ENCODE measurements around the gene MAN2A2.

Gene MAN2A2

GRCh38 chr15:90871716-90872485, 31.2 kb upstream of the MAN2A2 start:
- H3K27me3 ChIP-seq (ENCODE audit: insufficient read depth, low read length) = no peaks in the 10 kb centered on the region
- H2AFZ ChIP-seq (ENCODE audit: insufficient read depth, low read length, poor library complexity) = peak overlapping the region; percentile 30
- H4K91ac ChIP-seq (ENCODE audit: low read depth, low read length) = peak overlapping the region; percentile 99
- H3K4me2 ChIP-seq (ENCODE audit: low read length) = peak overlapping the region; percentile 89
- H4K12ac ChIP-seq (ENCODE audit: low read depth, low read length) = peak overlapping the region; percentile 49
- peak overlapping the region; percentile 73 for H3K4me3 ChIP-seq (ENCODE audit: low read depth, low read length)
- no peak overlapping the region for H3K23ac ChIP-seq (ENCODE audit: low read length)
- peak; percentile 57 to 64 for DNase-seq
- H3K27ac ChIP-seq (ENCODE audit: low read depth, low read length) = peak overlapping the region; percentile 92
- peaks cover 36% of the 10 kb centered on the region for H3K79me2 ChIP-seq (ENCODE audit: control insufficient read depth, insufficient read depth, low read length, poor library complexity)
- peak overlapping the region; percentile 51 for H2AK5ac ChIP-seq (ENCODE audit: low read length)
- H3K9ac ChIP-seq (ENCODE audit: low read length) = peak overlapping the region; percentile 95
- peak overlapping the region; percentile 48 for H3K18ac ChIP-seq (ENCODE audit: low read length)
- peak overlapping the region; percentile 99 for H2BK120ac ChIP-seq (ENCODE audit: insufficient read depth, low read length, poor library complexity)
- H2BK12ac ChIP-seq (ENCODE audit: low read length) = peak overlapping the region; percentile 42
- peaks cover 2% of the 10 kb centered on the region for H3K9me3 ChIP-seq (ENCODE audit: insufficient read depth, low read depth, low read length)
- H2BK5ac ChIP-seq (ENCODE audit: low read depth, low read length, poor library complexity) = peak overlapping the region; percentile 98
- peaks cover 58% of the 10 kb centered on the region for H3K79me1 ChIP-seq (ENCODE audit: low read length)
- H3K4ac ChIP-seq (ENCODE audit: low read depth, low read length) = peak overlapping the region; percentile 100
- peak overlapping the region; percentile 97 for H3K14ac ChIP-seq (ENCODE audit: low read length)
- H3K36me3 ChIP-seq (ENCODE audit: control insufficient read depth in 1 of 2, insufficient read depth in 2 of 2, low read length in 2 of 2) = peaks cover 19% of the 10 kb centered on the region in 2 experiments
- H4K8ac ChIP-seq (ENCODE audit: low read depth, low read length) = peak overlapping the region; percentile 98
- peaks cover 35 to 42% of the 10 kb centered on the region in 2 experiments for H3K4me1 ChIP-seq (ENCODE audit: control insufficient read depth in 1 of 2, insufficient read depth in 2 of 2, low read length in 2 of 2)
- WGBS (ENCODE audit: extremely low coverage, insufficient coverage, insufficient read length) = no CpG with 5 or more reads among the region's 77 CpGs

GRCh38 chr15:90872486-90873184, 30.5 kb upstream of the MAN2A2 start:
- Histone ChIP-seq H3K36me3 (ENCODE audit: control insufficient read depth in 1 of 2, insufficient read depth in 2 of 2, low read length in 2 of 2) (peaks cover 26% of the 10 kb centered on the region in 2 experiments), H2BK120ac (ENCODE audit: insufficient read depth, low read length, poor library complexity) (peak overlapping the region; percentile 99), H3K27ac (ENCODE audit: low read depth, low read length) (peak overlapping the region; percentile 92), H3K9me3 (ENCODE audit: insufficient read depth, low read depth, low read length) (peaks cover 2% of the 10 kb centered on the region), H3K18ac (ENCODE audit: low read length) (peak overlapping the region; percentile 91), H3K4me1 (ENCODE audit: control insufficient read depth in 1 of 2, insufficient read depth in 2 of 2, low read length in 2 of 2) (peaks cover 35 to 42% of the 10 kb centered on the region in 2 experiments), H3K79me2 (ENCODE audit: control insufficient read depth, insufficient read depth, low read length, poor library complexity) (peaks cover 36% of the 10 kb centered on the region), H3K4ac (ENCODE audit: low read depth, low read length) (peak overlapping the region; percentile 98), H3K14ac (ENCODE audit: low read length) (peak overlapping the region; percentile 97), H3K4me3 (ENCODE audit: low read depth, low read length) (peak overlapping the region; percentile 73), H2BK12ac (ENCODE audit: low read length) (peak overlapping the region; percentile 78), H4K91ac (ENCODE audit: low read depth, low read length) (peak overlapping the region; percentile 99), H3K27me3 (ENCODE audit: insufficient read depth, low read length) (no peaks in the 10 kb centered on the region), H3K79me1 (ENCODE audit: low read length) (peaks cover 58% of the 10 kb centered on the region), H2AK5ac (ENCODE audit: low read length) (peak overlapping the region; percentile 77), H4K12ac (ENCODE audit: low read depth, low read length) (peak overlapping the region; percentile 60), H3K4me2 (ENCODE audit: low read length) (peak overlapping the region; percentile 89), H3K9ac (ENCODE audit: low read length) (peak overlapping the region; percentile 95), H3K23ac (ENCODE audit: low read length) (no peak overlapping the region), H2BK5ac (ENCODE audit: low read depth, low read length, poor library complexity) (peak overlapping the region; percentile 98), H4K8ac (ENCODE audit: low read depth, low read length) (peak overlapping the region; percentile 98), H2AFZ (ENCODE audit: insufficient read depth, low read length, poor library complexity) (peak overlapping the region; percentile 12)
- peak in 1 of 2 donors; percentile 54 for DNase-seq
- WGBS (ENCODE audit: extremely low coverage, insufficient coverage, insufficient read length) = no CpG with 5 or more reads among the region's 12 CpGs

- Histone ChIP-seq H3K4me1 (ENCODE audit: control insufficient read depth in 1 of 2, insufficient read depth in 2 of 2, low read length in 2 of 2) (peaks cover 28 to 35% of the 10 kb centered on the region in 2 experiments), H3K36me3 (ENCODE audit: control insufficient read depth in 1 of 2, insufficient read depth in 2 of 2, low read length in 2 of 2) (peaks cover 35% of the 10 kb centered on the region in 2 experiments), H2AK5ac (ENCODE audit: low read length) (peak overlapping the region; percentile 11), H4K12ac (ENCODE audit: low read depth, low read length) (peak overlapping the region; percentile 1), H4K91ac (ENCODE audit: low read depth, low read length) (peak overlapping the region; percentile 69), H3K27me3 (ENCODE audit: insufficient read depth, low read length) (no peaks in the 10 kb centered on the region), H4K8ac (ENCODE audit: low read depth, low read length) (peak overlapping the region; percentile 25), H2BK12ac (ENCODE audit: low read length) (peak overlapping the region; percentile 19), H3K9ac (ENCODE audit: low read length) (no peak overlapping the region), H3K79me2 (ENCODE audit: control insufficient read depth, insufficient read depth, low read length, poor library complexity) (peaks cover 36% of the 10 kb centered on the region), H3K4me2 (ENCODE audit: low read length) (peak overlapping the region; percentile 89), H3K27ac (ENCODE audit: low read depth, low read length) (peak overlapping the region; percentile 92), H2BK120ac (ENCODE audit: insufficient read depth, low read length, poor library complexity) (peak overlapping the region; percentile 37), H3K14ac (ENCODE audit: low read length) (peak overlapping the region; percentile 36), H3K4ac (ENCODE audit: low read depth, low read length) (peak overlapping the region; percentile 98), H3K79me1 (ENCODE audit: low read length) (peaks cover 54% of the 10 kb centered on the region), H3K18ac (ENCODE audit: low read length) (peak overlapping the region; percentile 2), H3K23ac (ENCODE audit: low read length) (no peak overlapping the region), H2BK5ac (ENCODE audit: low read depth, low read length, poor library complexity) (peak overlapping the region; percentile 12), H3K9me3 (ENCODE audit: insufficient read depth, low read depth, low read length) (no peaks in the 10 kb centered on the region), H3K4me3 (ENCODE audit: low read depth, low read length) (no peak overlapping the region), H2AFZ (ENCODE audit: insufficient read depth, low read length, poor library complexity) (peak overlapping the region; percentile 2)
- no peak for DNase-seq
- WGBS (ENCODE audit: extremely low coverage, insufficient coverage, insufficient read length) = no CpG with 5 or more reads among the region's 6 CpGs
Measured at GRCh38 chr15:90873488-90873997, 29.6 kb upstream of the MAN2A2 start.

- peak overlapping the region; percentile 36 for H3K14ac ChIP-seq (ENCODE audit: low read length)
- no peak overlapping the region for H3K23ac ChIP-seq (ENCODE audit: low read length)
- H2BK120ac ChIP-seq (ENCODE audit: insufficient read depth, low read length, poor library complexity) = no peak overlapping the region
- H3K9me3 ChIP-seq (ENCODE audit: insufficient read depth, low read depth, low read length) = no peaks in the 10 kb centered on the region
- peak overlapping the region; percentile 25 for H4K8ac ChIP-seq (ENCODE audit: low read depth, low read length)
- H3K4me2 ChIP-seq (ENCODE audit: low read length) = peak overlapping the region; percentile 89
- H2AFZ ChIP-seq (ENCODE audit: insufficient read depth, low read length, poor library complexity) = peak overlapping the region; percentile 5
- peak overlapping the region; percentile 19 for H2BK12ac ChIP-seq (ENCODE audit: low read length)
- peaks cover 36% of the 10 kb centered on the region for H3K79me2 ChIP-seq (ENCODE audit: control insufficient read depth, insufficient read depth, low read length, poor library complexity)
- peak overlapping the region; percentile 2 for H3K18ac ChIP-seq (ENCODE audit: low read length)
- H3K4me3 ChIP-seq (ENCODE audit: low read depth, low read length) = no peak overlapping the region
- peak overlapping the region; percentile 11 for H2AK5ac ChIP-seq (ENCODE audit: low read length)
- H3K27me3 ChIP-seq (ENCODE audit: insufficient read depth, low read length) = no peaks in the 10 kb centered on the region
- peaks cover 23 to 31% of the 10 kb centered on the region in 2 experiments for H3K4me1 ChIP-seq (ENCODE audit: control insufficient read depth in 1 of 2, insufficient read depth in 2 of 2, low read length in 2 of 2)
- WGBS (ENCODE audit: extremely low coverage, insufficient coverage, insufficient read length) = no CpG with 5 or more reads among the region's 15 CpGs
- H3K9ac ChIP-seq (ENCODE audit: low read length) = peak overlapping the region; percentile 57
- no peak overlapping the region for H4K12ac ChIP-seq (ENCODE audit: low read depth, low read length)
- DNase-seq = no peak
- peak overlapping the region; percentile 12 for H2BK5ac ChIP-seq (ENCODE audit: low read depth, low read length, poor library complexity)
- peak overlapping the region; percentile 98 for H3K4ac ChIP-seq (ENCODE audit: low read depth, low read length)
- H4K91ac ChIP-seq (ENCODE audit: low read depth, low read length) = peak overlapping the region; percentile 69
- H3K79me1 ChIP-seq (ENCODE audit: low read length) = peaks cover 49% of the 10 kb centered on the region
- H3K27ac ChIP-seq (ENCODE audit: low read depth, low read length) = peak overlapping the region; percentile 92
- peaks cover 41% of the 10 kb centered on the region in 2 experiments for H3K36me3 ChIP-seq (ENCODE audit: control insufficient read depth in 1 of 2, insufficient read depth in 2 of 2, low read length in 2 of 2)
Measured at GRCh38 chr15:90873998-90874605, 29.0 kb upstream of the MAN2A2 start.
